ENCODE results near the gene ZNF44. TPM values are rescaled to one million over a fixed set of nuclear protein-coding genes. Genes with fewer than 3 reads are reported as not detected.

ZNF44 gene
- total and polyA plus RNA-seq, 2 of the 13 experiments (the other 11 are each of a cell fraction or from before 2014, with no cell fraction given), result 6.9 to 15.7 TPM

DNA sequence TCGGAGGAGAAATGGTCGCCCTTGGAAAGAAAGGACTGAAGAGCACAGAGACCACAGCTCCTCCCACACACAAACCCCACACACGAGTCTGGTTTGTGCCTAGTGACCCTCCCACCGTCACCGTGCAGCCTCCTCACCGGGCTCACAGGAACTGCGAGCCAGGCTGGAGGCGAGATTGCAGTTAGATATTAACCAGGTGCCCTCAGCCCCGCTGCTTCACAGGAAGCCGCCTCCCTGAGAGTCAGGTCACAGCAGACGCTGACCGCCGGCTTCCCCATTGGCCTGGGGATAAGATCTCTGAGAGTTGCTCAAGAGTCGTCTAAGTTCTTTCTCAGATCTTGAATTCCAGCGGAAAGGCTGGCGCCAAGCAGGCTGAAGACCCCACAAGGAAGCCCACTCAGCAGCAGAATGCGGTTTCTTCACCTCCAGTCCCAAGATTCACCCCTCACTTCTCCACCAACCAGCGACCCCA, 870 bp downstream of the ZNF44 start (continued):
- TF ChIP-seq, protein P1, sequence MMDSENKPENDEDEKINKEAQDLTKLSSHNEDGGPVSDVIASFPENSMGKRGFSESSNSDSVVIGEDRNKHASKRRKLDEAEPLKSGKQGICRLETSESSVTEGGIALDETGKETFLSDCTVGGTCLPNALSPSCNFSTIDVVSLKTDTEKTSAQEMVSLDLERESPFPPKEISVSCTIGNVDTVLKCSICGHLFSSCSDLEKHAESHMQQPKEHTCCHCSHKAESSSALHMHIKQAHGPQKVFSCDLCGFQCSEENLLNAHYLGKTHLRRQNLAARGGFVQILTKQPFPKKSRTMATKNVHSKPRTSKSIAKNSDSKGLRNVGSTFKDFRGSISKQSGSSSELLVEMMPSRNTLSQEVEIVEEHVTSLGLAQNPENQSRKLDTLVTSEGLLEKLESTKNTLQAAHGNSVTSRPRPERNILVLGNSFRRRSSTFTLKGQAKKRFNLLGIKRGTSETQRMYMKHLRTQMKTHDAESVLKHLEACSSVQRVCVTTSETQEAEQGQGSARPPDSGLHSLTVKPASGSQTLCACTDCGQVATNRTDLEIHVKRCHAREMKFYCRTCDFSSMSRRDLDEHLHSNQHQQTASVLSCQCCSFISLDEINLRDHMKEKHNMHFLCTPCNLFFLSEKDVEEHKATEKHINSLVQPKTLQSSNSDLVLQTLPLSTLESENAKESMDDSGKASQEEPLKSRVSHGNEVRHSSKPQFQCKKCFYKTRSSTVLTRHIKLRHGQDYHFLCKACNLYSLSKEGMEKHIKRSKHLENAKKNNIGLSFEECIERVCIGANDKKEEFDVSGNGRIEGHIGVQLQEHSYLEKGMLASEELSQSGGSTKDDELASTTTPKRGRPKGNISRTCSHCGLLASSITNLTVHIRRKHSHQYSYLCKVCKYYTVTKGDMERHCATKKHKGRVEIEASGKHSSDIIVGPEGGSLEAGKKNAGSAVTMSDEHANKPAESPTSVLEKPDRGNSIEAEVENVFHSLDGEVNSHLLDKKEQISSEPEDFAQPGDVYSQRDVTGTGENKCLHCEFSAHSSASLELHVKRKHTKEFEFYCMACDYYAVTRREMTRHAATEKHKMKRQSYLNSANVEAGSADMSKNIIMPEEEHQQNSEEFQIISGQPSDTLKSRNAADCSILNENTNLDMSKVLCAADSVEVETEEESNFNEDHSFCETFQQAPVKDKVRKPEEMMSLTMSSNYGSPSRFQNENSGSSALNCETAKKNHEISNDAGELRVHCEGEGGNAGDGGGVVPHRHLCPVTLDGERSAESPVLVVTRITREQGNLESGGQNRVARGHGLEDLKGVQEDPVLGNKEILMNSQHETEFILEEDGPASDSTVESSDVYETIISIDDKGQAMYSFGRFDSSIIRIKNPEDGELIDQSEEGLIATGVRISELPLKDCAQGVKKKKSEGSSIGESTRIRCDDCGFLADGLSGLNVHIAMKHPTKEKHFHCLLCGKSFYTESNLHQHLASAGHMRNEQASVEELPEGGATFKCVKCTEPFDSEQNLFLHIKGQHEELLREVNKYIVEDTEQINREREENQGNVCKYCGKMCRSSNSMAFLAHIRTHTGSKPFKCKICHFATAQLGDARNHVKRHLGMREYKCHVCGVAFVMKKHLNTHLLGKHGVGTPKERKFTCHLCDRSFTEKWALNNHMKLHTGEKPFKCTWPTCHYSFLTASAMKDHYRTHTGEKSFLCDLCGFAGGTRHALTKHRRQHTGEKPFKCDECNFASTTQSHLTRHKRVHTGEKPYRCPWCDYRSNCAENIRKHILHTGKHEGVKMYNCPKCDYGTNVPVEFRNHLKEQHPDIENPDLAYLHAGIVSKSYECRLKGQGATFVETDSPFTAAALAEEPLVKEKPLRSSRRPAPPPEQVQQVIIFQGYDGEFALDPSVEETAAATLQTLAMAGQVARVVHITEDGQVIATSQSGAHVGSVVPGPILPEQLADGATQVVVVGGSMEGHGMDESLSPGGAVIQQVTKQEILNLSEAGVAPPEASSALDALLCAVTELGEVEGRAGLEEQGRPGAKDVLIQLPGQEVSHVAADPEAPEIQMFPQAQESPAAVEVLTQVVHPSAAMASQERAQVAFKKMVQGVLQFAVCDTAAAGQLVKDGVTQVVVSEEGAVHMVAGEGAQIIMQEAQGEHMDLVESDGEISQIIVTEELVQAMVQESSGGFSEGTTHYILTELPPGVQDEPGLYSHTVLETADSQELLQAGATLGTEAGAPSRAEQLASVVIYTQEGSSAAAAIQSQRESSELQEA (CRISPR knock-in tag; IDR thresholded peaks at IDR 0.05; ENCODE audit: not compliant biosample characterization), result no peak
- TF ChIP-seq, protein P2, sequence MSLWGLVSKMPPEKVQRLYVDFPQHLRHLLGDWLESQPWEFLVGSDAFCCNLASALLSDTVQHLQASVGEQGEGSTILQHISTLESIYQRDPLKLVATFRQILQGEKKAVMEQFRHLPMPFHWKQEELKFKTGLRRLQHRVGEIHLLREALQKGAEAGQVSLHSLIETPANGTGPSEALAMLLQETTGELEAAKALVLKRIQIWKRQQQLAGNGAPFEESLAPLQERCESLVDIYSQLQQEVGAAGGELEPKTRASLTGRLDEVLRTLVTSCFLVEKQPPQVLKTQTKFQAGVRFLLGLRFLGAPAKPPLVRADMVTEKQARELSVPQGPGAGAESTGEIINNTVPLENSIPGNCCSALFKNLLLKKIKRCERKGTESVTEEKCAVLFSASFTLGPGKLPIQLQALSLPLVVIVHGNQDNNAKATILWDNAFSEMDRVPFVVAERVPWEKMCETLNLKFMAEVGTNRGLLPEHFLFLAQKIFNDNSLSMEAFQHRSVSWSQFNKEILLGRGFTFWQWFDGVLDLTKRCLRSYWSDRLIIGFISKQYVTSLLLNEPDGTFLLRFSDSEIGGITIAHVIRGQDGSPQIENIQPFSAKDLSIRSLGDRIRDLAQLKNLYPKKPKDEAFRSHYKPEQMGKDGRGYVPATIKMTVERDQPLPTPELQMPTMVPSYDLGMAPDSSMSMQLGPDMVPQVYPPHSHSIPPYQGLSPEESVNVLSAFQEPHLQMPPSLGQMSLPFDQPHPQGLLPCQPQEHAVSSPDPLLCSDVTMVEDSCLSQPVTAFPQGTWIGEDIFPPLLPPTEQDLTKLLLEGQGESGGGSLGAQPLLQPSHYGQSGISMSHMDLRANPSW (CRISPR knock-in tag; IDR thresholded peaks at IDR 0.05; ENCODE audit: borderline replicate concordance), result no peak
- no peak for TF ChIP-seq FOXJ3 (CRISPR knock-in tag; IDR thresholded peaks at IDR 0.05; ENCODE audit: borderline replicate concordance)
- no peak; the same call in none of the 2 replicates for TF ChIP-seq PHF8 (CRISPR knock-in tag; IDR thresholded peaks at IDR 0.05)
- no peak for TF ChIP-seq SMAD9 (CRISPR knock-in tag; IDR thresholded peaks at IDR 0.05)
- TF ChIP-seq ASH2L (IDR thresholded peaks at IDR 0.05; ENCODE audit: insufficient read length, low read depth, low read length), result peak; percentile 57
- no peak for TF ChIP-seq MZF1 (CRISPR knock-in tag; IDR thresholded peaks at IDR 0.05; ENCODE audit: borderline replicate concordance)
- TF ChIP-seq, protein P3, sequence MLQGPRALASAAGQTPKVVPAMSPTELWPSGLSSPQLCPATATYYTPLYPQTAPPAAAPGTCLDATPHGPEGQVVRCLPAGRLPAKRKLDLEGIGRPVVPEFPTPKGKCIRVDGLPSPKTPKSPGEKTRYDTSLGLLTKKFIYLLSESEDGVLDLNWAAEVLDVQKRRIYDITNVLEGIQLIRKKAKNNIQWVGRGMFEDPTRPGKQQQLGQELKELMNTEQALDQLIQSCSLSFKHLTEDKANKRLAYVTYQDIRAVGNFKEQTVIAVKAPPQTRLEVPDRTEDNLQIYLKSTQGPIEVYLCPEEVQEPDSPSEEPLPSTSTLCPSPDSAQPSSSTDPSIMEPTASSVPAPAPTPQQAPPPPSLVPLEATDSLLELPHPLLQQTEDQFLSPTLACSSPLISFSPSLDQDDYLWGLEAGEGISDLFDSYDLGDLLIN (CRISPR knock-in tag; IDR thresholded peaks at IDR 0.05; ENCODE audit: borderline replicate concordance), result no peak
- no peak for TF ChIP-seq PAF1 (CRISPR knock-in tag; IDR thresholded peaks at IDR 0.05)
- TF ChIP-seq, protein P4, sequence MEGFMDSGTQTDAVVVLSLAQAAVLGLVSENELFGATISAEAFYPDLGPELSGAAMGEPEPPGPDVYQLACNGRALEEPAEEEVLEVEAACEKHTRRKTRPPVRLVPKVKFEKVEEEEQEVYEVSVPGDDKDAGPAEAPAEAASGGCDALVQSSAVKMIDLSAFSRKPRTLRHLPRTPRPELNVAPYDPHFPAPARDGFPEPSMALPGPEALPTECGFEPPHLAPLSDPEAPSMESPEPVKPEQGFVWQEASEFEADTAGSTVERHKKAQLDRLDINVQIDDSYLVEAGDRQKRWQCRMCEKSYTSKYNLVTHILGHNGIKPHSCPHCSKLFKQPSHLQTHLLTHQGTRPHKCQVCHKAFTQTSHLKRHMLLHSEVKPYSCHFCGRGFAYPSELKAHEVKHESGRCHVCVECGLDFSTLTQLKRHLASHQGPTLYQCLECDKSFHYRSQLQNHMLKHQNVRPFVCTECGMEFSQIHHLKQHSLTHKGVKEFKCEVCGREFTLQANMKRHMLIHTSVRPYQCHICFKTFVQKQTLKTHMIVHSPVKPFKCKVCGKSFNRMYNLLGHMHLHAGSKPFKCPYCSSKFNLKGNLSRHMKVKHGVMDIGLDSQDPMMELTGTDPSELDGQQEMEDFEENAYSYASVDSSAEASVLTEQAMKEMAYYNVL (CRISPR knock-in tag; IDR thresholded peaks at IDR 0.05; ENCODE audit: borderline replicate concordance), result peak; percentile 30; the same call in 1 of the 2 replicates
- TF ChIP-seq RAD21 (CRISPR knock-in tag; IDR thresholded peaks at IDR 0.05), result peak; percentile 17; the same call in 1 of the 2 replicates
- 0 out of 2 replicates have a peak, but pooled peaks have one; percentile 18 for TF ChIP-seq STAG1 (CRISPR knock-in tag; IDR thresholded peaks at IDR 0.05)

Data from HepG2 (cell line).